SK-N-SH (cell line): ENCODE results near the gene RGS6.

Experiments
- CTCF ChIP-seq: fragments of 200-600 bp; sonication (generic); IDR thresholded peaks from 2 replicates; pipeline ENCODE4 v1.6.1; 2017; ENCODE audit warnings: antibody characterized with exemption, mild to moderate bottlenecking, moderate library complexity
- EZH2phosphoT487 ChIP-seq: fragments of 200-600 bp; sonication (generic); IDR thresholded peaks from 2 replicates; pipeline ENCODE4 v1.6.1; 2017; ENCODE audit warnings: low read depth, mixed run types, mild to moderate bottlenecking, antibody characterized with exemption, moderate library complexity, borderline replicate concordance
- JUND ChIP-seq: IDR thresholded peaks from 2 replicates; pipeline ENCODE4 v1.4.0; 2012
- POLR2AphosphoS5 ChIP-seq: IDR thresholded peaks from 2 replicates; pipeline ENCODE4 v1.6.1; 2012; ENCODE audit warnings: low read depth, low read length
- SMC3 ChIP-seq: IDR thresholded peaks from 2 replicates; pipeline ENCODE4 v1.6.1; 2012; ENCODE audit warnings: low read depth, low read length, improper control_type of control experiment

- no peak for TF ChIP-seq POLR2AphosphoS5
- no peak for TF ChIP-seq CTCF
- TF ChIP-seq EZH2phosphoT487 = no peak
- no peak for TF ChIP-seq SMC3
- TF ChIP-seq JUND = no peak
Observed at GRCh38 chr14:72347118-72347517, 414.9 kb downstream of the RGS6 start.
